ENCODE data around the gene CTNNBL1. TPM values are rescaled to one million over a fixed set of nuclear protein-coding genes. Genes with fewer than 3 reads are reported as not detected.

Gene CTNNBL1
- total and polyA plus RNA-seq, 8 donors: 10.5 to 148 (median 42.0) TPM

DNA sequence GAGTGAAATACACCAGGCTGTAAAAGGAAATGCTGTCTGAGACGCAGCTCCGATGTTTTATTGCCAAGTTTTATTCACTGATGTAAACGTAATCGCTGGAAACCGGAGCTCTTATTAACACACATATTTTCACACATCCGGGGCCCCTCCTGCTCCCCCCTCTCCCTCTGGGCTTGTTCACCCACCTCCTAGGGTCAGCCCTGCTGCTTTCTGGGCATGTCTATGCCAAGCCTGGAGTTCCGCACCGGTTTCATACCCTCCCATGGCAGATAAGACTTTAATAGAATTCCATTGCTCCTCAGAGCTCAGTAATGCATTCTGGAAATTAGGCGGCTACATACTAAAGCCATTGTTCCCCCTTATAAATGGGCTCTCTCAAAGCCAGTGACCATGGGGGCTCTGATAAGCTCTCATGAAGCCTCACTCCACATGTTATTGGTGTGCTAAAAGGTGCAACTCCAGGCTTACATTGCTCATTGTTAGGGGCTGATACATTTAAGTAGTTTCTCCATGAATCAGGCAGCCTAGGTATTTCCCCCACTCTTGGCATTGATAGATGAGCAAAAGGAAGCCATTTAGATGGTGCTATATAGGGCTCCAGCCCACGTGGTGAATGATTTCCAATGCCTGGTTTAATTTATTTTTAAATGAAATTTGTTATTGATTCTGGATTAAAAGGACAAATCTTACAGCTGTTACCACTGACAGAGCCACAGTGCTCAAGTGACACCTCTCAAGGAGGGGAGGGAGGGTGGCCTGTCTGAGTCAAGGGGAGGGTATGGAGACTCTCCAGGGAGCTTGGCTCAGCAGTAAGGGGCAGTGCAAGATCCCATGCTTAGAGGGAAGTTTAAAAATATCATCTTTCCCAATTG lies 204.6 kb downstream of the CTNNBL1 start:
- H3K9me3 ChIP-seq: no peaks in the 10 kb centered on the region
- intact Hi-C loops (cut with DNase I; ENCODE audit: low total_unique reads): no loop called here
- H3K4me3 ChIP-seq: no peak overlapping the region
- H3K27ac ChIP-seq: no peak overlapping the region
- H3K36me3 ChIP-seq: no peaks in the 10 kb centered on the region
- peaks cover 0 to 51% (median 30%) of the 10 kb centered on the region in 3 donors for H3K27me3 ChIP-seq
- TF ChIP-seq EP300 (IDR thresholded peaks at IDR 0.05) (no peak), POLR2AphosphoS5 (IDR thresholded peaks at IDR 0.05) (no peak), POLR2A (IDR thresholded peaks at IDR 0.05) (no peak)
- TF ChIP-seq, protein P1, sequence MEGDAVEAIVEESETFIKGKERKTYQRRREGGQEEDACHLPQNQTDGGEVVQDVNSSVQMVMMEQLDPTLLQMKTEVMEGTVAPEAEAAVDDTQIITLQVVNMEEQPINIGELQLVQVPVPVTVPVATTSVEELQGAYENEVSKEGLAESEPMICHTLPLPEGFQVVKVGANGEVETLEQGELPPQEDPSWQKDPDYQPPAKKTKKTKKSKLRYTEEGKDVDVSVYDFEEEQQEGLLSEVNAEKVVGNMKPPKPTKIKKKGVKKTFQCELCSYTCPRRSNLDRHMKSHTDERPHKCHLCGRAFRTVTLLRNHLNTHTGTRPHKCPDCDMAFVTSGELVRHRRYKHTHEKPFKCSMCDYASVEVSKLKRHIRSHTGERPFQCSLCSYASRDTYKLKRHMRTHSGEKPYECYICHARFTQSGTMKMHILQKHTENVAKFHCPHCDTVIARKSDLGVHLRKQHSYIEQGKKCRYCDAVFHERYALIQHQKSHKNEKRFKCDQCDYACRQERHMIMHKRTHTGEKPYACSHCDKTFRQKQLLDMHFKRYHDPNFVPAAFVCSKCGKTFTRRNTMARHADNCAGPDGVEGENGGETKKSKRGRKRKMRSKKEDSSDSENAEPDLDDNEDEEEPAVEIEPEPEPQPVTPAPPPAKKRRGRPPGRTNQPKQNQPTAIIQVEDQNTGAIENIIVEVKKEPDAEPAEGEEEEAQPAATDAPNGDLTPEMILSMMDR (IDR thresholded peaks at IDR 0.05): no peak
- DNase-seq: no peak
- H3K4me1 ChIP-seq: peaks cover 11 to 19% (median 15%) of the 10 kb centered on the region in 4 donors
- WGBS, 5 donors: 48 to 61% (median 54%) methylated on average over 10 of the region's 10 CpGs

DNA sequence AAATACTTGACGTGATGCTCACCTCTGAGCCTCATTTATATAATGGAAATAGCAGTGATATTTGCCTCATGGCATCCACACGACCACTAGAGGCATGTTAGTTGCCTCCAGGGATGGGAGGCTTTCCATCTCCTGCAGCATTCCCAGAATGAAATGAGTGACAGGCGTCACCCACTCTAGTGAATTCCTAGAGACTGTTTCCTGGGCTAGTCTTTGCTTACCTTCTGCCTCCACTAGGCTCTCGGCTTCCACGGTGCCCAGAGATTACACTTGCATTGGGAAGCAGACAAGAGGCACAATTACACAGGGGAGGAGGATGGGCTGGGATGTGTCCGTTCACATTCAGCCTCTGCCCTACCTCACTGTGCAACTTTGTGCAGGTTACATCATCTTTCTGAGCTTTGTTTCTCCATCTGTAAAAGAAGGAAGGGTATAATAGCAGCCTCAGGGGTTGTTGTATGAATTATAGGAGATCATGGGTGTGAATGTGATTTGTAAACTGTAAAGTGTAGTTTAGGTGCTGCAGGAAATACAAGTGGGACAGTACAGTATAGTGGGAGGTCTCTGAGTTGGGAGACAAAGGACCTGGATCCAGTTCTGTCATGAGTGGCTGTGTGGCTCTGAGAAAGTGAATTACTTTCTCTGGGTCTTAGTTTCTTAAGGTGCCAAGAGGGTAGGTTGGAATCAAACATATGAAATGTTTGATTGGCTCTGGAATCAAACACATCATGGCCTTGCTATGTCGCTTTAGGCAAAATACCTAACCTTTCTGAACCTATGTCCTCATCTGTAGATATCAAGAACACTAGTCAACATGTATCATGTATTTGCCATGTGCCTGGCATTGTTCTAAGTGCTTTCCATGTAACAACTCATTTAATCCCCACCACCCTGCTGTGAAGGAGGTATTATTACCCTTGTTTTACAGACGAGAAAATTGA lies 205.5 kb downstream of the CTNNBL1 start:
- Histone ChIP-seq H3K27me3 (peaks cover 0 to 60% (median 39%) of the 10 kb centered on the region in 3 donors), H3K4me1 (peaks cover 11 to 22% (median 16%) of the 10 kb centered on the region in 4 donors), H3K4me3 (no peak overlapping the region), H3K9me3 (no peaks in the 10 kb centered on the region), H3K36me3 (no peaks in the 10 kb centered on the region), H3K27ac (no peak overlapping the region)
- WGBS, 5 donors: 56 to 63% (median 60%) methylated on average over 8 of the region's 8 CpGs
- intact Hi-C loops (cut with DNase I; ENCODE audit: low total_unique reads): loop anchor here (10.0 kb wide), 1 partner anchor 95 kb away; no protein-coding TSS in a partner anchor
- TF ChIP-seq EP300 (IDR thresholded peaks at IDR 0.05) (no peak), POLR2AphosphoS5 (IDR thresholded peaks at IDR 0.05) (no peak), POLR2A (IDR thresholded peaks at IDR 0.05) (no peak)
- TF ChIP-seq, protein P1 (IDR thresholded peaks at IDR 0.05): no peak
- no peak for DNase-seq

DNA sequence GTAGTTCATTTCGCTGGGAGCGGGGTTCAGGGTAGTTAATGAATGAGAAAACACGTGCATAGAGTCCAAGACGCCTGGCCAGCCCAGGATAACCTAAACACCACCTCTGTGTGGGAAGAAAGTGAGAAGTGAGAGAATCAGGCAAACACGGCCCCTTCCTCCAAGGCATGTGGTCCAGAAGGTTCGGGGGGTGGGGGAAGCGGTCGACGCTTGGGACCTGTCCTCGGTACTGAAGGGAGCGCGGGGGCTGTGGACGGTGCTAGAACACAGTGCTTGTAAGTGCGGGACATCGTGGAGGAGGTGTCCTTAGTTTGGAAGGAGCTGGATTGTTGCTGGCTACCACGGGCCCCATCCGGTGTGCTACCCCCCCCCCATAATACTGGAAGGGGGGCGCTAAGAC lies 207.4 kb downstream of the CTNNBL1 start:
- no peak overlapping the region for H3K27ac ChIP-seq
- H3K4me3 ChIP-seq: no peak overlapping the region
- no peak for DNase-seq
- no peaks in the 10 kb centered on the region for H3K9me3 ChIP-seq
- no peaks in the 10 kb centered on the region for H3K36me3 ChIP-seq
- 17 to 31% (median 24%) methylated on average over 18 of the region's 18 CpGs for WGBS, 5 donors
- intact Hi-C loops (cut with DNase I; ENCODE audit: low total_unique reads): loop anchor here (10.0 kb wide), 1 partner anchor 94 kb away; no protein-coding TSS in a partner anchor
- H3K27me3 ChIP-seq: peaks cover 0 to 79% (median 43%) of the 10 kb centered on the region in 3 donors
- TF ChIP-seq POLR2A (IDR thresholded peaks at IDR 0.05) (no peak), POLR2AphosphoS5 (IDR thresholded peaks at IDR 0.05) (no peak), EP300 (IDR thresholded peaks at IDR 0.05) (no peak)
- TF ChIP-seq, protein P1 (IDR thresholded peaks at IDR 0.05): no peak
- H3K4me1 ChIP-seq: peaks cover 11 to 22% (median 16%) of the 10 kb centered on the region in 4 donors

All from stomach (tissue), 9 donors.